HL-60 (cell line): ENCODE data around the gene UST.

Experiments
- GABPA ChIP-seq: IDR thresholded peaks from 2 replicates; pipeline ENCODE4 v1.6.1; 2012; ENCODE audit warnings: low read depth
- POLR2AphosphoS5 ChIP-seq: IDR thresholded peaks from 2 replicates; pipeline ENCODE4 v1.6.1; 2012; ENCODE audit warnings: low read depth
- SPI1 ChIP-seq: IDR thresholded peaks from 2 replicates; pipeline ENCODE4 v1.6.1; 2012; ENCODE audit warnings: low read depth, mild to moderate bottlenecking, borderline replicate concordance
- TF ChIP-seq, protein P1 (sequence below): IDR thresholded peaks from one replicate; pipeline ENCODE4 v1.5.1; 2011; ENCODE audit warnings: low read length, control low read depth, inconsistent platforms; ENCODE audit not compliant: insufficient read depth
- TF ChIP-seq, protein P2 (sequence below): IDR thresholded peaks from 2 replicates; pipeline ENCODE4 v1.6.1; 2012; ENCODE audit warnings: low read depth; ENCODE audit not compliant: insufficient replicate concordance

DNA sequence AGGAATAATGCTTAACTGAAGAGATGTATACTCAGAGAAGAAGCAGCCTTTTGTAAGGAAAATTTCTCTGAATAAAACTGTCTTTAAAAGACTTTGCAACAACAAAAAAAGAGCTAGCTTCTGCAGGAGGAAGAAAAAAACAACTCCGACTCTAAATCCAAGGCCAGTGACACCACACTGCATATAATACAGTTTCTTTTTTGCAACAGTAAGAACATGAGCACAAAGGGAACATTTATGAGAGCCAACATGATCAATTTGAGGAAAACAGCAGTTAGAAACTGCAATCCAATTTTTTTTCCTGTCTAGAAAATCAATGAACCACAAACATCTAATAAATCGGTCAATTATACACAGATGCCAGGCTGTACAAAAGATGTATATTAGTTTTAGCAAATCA lies 42.9 kb upstream of the UST start:
- TF ChIP-seq, protein P1, sequence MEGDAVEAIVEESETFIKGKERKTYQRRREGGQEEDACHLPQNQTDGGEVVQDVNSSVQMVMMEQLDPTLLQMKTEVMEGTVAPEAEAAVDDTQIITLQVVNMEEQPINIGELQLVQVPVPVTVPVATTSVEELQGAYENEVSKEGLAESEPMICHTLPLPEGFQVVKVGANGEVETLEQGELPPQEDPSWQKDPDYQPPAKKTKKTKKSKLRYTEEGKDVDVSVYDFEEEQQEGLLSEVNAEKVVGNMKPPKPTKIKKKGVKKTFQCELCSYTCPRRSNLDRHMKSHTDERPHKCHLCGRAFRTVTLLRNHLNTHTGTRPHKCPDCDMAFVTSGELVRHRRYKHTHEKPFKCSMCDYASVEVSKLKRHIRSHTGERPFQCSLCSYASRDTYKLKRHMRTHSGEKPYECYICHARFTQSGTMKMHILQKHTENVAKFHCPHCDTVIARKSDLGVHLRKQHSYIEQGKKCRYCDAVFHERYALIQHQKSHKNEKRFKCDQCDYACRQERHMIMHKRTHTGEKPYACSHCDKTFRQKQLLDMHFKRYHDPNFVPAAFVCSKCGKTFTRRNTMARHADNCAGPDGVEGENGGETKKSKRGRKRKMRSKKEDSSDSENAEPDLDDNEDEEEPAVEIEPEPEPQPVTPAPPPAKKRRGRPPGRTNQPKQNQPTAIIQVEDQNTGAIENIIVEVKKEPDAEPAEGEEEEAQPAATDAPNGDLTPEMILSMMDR = no peak
- TF ChIP-seq POLR2AphosphoS5 = no peak
- no peak for TF ChIP-seq GABPA
- TF ChIP-seq, protein P2, sequence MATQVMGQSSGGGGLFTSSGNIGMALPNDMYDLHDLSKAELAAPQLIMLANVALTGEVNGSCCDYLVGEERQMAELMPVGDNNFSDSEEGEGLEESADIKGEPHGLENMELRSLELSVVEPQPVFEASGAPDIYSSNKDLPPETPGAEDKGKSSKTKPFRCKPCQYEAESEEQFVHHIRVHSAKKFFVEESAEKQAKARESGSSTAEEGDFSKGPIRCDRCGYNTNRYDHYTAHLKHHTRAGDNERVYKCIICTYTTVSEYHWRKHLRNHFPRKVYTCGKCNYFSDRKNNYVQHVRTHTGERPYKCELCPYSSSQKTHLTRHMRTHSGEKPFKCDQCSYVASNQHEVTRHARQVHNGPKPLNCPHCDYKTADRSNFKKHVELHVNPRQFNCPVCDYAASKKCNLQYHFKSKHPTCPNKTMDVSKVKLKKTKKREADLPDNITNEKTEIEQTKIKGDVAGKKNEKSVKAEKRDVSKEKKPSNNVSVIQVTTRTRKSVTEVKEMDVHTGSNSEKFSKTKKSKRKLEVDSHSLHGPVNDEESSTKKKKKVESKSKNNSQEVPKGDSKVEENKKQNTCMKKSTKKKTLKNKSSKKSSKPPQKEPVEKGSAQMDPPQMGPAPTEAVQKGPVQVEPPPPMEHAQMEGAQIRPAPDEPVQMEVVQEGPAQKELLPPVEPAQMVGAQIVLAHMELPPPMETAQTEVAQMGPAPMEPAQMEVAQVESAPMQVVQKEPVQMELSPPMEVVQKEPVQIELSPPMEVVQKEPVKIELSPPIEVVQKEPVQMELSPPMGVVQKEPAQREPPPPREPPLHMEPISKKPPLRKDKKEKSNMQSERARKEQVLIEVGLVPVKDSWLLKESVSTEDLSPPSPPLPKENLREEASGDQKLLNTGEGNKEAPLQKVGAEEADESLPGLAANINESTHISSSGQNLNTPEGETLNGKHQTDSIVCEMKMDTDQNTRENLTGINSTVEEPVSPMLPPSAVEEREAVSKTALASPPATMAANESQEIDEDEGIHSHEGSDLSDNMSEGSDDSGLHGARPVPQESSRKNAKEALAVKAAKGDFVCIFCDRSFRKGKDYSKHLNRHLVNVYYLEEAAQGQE = no peak
- TF ChIP-seq SPI1 = no peak
